OCI-LY7 (cell line): Measurements from ENCODE around the gene PEX11A. TPM values are rescaled to one million over a fixed set of nuclear protein-coding genes. Genes with fewer than 3 reads are reported as not detected.

ENCODE experiments used
- BruUV-seq: library from RNA; stranded (reverse); fragments of 400-500 nt; replicated peaks from 2 replicates; lab custom pipeline; 2021; lab: Mats Ljungman, UMichigan
- CTCF ChIA-PET: fragments of 300-600 bp; sonication (Branson Sonifier 250); formaldehyde crosslinking; loops from one replicate; lab custom pipeline; 2022; ENCODE audit warnings: antibody characterized with exemption; ENCODE audit not compliant: unreplicated experiment; lab: Charles Lee
- POLR2A ChIA-PET: fragments of 300-600 bp; sonication (Branson Sonifier 250); formaldehyde crosslinking; loops from one replicate; lab custom pipeline; 2022; ENCODE audit warnings: antibody characterized with exemption; lab: Charles Lee
- DNase-seq: peaks from one replicate; pipeline ENCODE4 v3.0.0-alpha.2; 2015; ENCODE audit warnings: low spot score
- H2AFZ ChIP-seq: fragments of 200-600 bp; sonication (generic), shearing (Covaris generic); 2 replicates; pipeline ENCODE4 v1.6.1; 2014; ENCODE audit warnings: mild to moderate bottlenecking, antibody characterized with exemption, low read length, moderate library complexity
- H3K27ac ChIP-seq: fragments of 200-600 bp; sonication (generic); 2 replicates; pipeline ENCODE4 v1.5.1; 2014; ENCODE audit warnings: mixed run types, low read depth, mild to moderate bottlenecking, moderate library complexity, low read length, inconsistent platforms; ENCODE audit not compliant: poor library complexity, severe bottlenecking
- H3K36me3 ChIP-seq: fragments of 200-600 bp; sonication (generic); 2 replicates; pipeline ENCODE4 v1.6.1; 2014; ENCODE audit warnings: mild to moderate bottlenecking, antibody characterized with exemption, low read length, moderate library complexity, mixed read lengths; ENCODE audit not compliant: insufficient read depth
- H3K4me1 ChIP-seq: fragments of 200-600 bp; sonication (generic); 2 replicates; pipeline ENCODE4 v1.5.1; 2014; ENCODE audit warnings: mild to moderate bottlenecking, low read length; ENCODE audit not compliant: insufficient read depth, poor library complexity, severe bottlenecking
- H3K4me2 ChIP-seq: fragments of 200-600 bp; sonication (generic); 2 replicates; pipeline ENCODE4 v1.6.1; 2014; ENCODE audit warnings: mild to moderate bottlenecking, low read length
- H3K4me3 ChIP-seq: fragments of 200-600 bp; sonication (generic); 2 replicates; pipeline ENCODE4 v1.5.1; 2014; ENCODE audit warnings: mild to moderate bottlenecking, low read depth, low read length; ENCODE audit not compliant: poor library complexity, severe bottlenecking
- H3K79me2 ChIP-seq: fragments of 200-600 bp; sonication (generic); 2 replicates; pipeline ENCODE4 v1.6.1; 2016; ENCODE audit warnings: low read depth, mild to moderate bottlenecking, low read length, moderate library complexity, mixed read lengths; ENCODE audit not compliant: insufficient read depth
- H3K9me2 ChIP-seq: fragments of 200-600 bp; sonication (generic); 2 replicates; pipeline ENCODE4 v1.6.1; 2016; ENCODE audit warnings: mild to moderate bottlenecking, low read length, mixed read lengths; ENCODE audit not compliant: insufficient read depth
- H3K9me3 ChIP-seq: fragments of 200-600 bp; sonication (generic); 2 replicates; pipeline ENCODE4 v1.6.1; 2014; ENCODE audit warnings: mild to moderate bottlenecking, mixed run types, low read length, mixed read lengths
- H4K20me1 ChIP-seq: fragments of 200-600 bp; sonication (generic); 2 replicates; pipeline ENCODE4 v1.6.1; 2014; ENCODE audit warnings: mild to moderate bottlenecking, antibody characterized with exemption, low read length, moderate library complexity, mixed read lengths; ENCODE audit not compliant: insufficient read depth
- EZH2phosphoT487 ChIP-seq: fragments of 200-600 bp; sonication (generic); IDR thresholded peaks from 2 replicates; pipeline ENCODE4 v1.6.1; 2018; ENCODE audit warnings: low read depth, borderline replicate concordance, mild to moderate bottlenecking, mixed run types, antibody characterized with exemption, low read length, moderate library complexity, mixed read lengths
- intact Hi-C: fragments of 100-400 bp; cut with micrococcal nuclease; formaldehyde crosslinking; loops from one replicate; pipeline ENCODE4 v1.10.0; 2022; ENCODE audit not compliant: unreplicated experiment
- total RNA-seq, 2 experiments: library from RNA; depleted of rRNA in 1 of 2; stranded (reverse); fragments of >200 nt in 1 of 2; shearing (Covaris generic) in 1 of 2; gene quantifications; 2 replicates each; pipeline ENCODE4 v1.2.3, GENCODE V29; 2014 to 2022
- TF ChIP-seq, protein P1 (sequence below): fragments of 200-600 bp; sonication (generic); conservative IDR thresholded peaks from 2 replicates; pipeline ENCODE4 v1.5.1; 2014; ENCODE audit warnings: mild to moderate bottlenecking, antibody characterized with exemption, low read length, moderate library complexity, mixed read lengths

Gene PEX11A
- total RNA-seq, 2 experiments from 2014 or later = 2.0 to 2.8 TPM

DNA sequence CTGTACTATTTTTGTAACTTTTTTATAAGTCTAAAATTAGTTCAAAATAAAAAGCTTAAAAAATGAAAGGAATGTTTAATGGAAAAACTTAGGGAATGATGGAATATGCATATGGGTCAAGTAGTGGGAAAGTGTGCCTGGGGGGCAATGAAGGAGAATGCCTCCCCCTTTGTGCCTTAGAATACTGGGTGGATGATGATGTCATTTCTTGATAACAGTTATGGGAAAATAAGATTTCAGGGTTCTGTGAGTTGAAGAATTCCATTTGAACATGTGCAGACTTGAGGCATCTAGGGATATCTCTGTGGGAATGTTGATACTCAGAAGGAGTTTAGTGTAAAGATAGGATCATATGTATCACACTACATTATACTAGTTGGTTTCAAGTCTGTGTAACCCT is 13.9 kb upstream of the PEX11A start:
- Histone ChIP-seq H3K79me2 (no peaks in the 10 kb centered on the region), H3K36me3 (no peaks in the 10 kb centered on the region), H3K4me3 (no peak overlapping the region), H2AFZ (no peak overlapping the region), H3K4me2 (no peak overlapping the region), H3K27ac (no peak overlapping the region), H3K9me2 (no peaks in the 10 kb centered on the region), H4K20me1 (no peaks in the 10 kb centered on the region), H3K4me1 (no peaks in the 10 kb centered on the region), H3K9me3 (no peaks in the 10 kb centered on the region)
- ChIA-PET POLR2A (no interaction called here), CTCF (no interaction called here)
- BruUV-seq = no TSS peak
- no peak for DNase-seq
- intact Hi-C loops = no loop called here
- TF ChIP-seq, protein P1, sequence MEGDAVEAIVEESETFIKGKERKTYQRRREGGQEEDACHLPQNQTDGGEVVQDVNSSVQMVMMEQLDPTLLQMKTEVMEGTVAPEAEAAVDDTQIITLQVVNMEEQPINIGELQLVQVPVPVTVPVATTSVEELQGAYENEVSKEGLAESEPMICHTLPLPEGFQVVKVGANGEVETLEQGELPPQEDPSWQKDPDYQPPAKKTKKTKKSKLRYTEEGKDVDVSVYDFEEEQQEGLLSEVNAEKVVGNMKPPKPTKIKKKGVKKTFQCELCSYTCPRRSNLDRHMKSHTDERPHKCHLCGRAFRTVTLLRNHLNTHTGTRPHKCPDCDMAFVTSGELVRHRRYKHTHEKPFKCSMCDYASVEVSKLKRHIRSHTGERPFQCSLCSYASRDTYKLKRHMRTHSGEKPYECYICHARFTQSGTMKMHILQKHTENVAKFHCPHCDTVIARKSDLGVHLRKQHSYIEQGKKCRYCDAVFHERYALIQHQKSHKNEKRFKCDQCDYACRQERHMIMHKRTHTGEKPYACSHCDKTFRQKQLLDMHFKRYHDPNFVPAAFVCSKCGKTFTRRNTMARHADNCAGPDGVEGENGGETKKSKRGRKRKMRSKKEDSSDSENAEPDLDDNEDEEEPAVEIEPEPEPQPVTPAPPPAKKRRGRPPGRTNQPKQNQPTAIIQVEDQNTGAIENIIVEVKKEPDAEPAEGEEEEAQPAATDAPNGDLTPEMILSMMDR = no peak
- no peak for TF ChIP-seq EZH2phosphoT487

GRCh38 chr15:89695198-89695597 is 4.6 kb upstream of the PEX11A start:
- BruUV-seq = no TSS peak
- no peak overlapping the region for H3K4me2 ChIP-seq
- POLR2A ChIA-PET = interaction anchor here (0.5 to 0.9 kb wide), 3 partner anchors 9 to 73 kb away, joined by 3 to 4 read pairs (median 3); no protein-coding TSS in a partner anchor
- H3K36me3 ChIP-seq = no peaks in the 10 kb centered on the region
- CTCF ChIA-PET = no interaction called here
- no peak for DNase-seq
- H3K79me2 ChIP-seq = no peaks in the 10 kb centered on the region
- H3K4me1 ChIP-seq = peaks cover 8% of the 10 kb centered on the region
- intact Hi-C loops = no loop called here
- no peaks in the 10 kb centered on the region for H4K20me1 ChIP-seq
- H3K9me2 ChIP-seq = no peaks in the 10 kb centered on the region
- no peak overlapping the region for H2AFZ ChIP-seq
- H3K27ac ChIP-seq = no peak overlapping the region
- no peak overlapping the region for H3K4me3 ChIP-seq
- H3K9me3 ChIP-seq = no peaks in the 10 kb centered on the region
- no peak for TF ChIP-seq EZH2phosphoT487
- TF ChIP-seq, protein P1 = no peak

DNA sequence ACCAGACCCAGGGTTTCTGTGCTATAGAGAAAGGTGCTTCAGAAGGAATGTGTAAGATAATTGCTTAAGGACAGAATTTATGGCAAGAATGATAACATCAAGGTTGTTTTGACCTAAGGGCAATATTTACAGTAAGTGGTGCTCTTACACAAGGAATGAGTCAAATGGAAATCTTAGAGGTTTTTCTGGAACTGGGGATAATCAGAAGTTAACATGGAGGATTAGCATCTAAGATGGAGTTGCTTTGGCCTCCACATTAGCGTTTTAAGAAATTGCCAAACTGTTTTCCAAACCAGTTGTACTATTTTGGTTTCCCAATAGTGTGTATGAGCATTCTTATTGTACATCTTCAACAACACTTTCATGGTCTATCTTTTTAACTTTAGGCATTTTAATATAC is 3.1 kb upstream of the PEX11A start:
- no peak overlapping the region for H2AFZ ChIP-seq
- no peaks in the 10 kb centered on the region for H3K9me3 ChIP-seq
- peaks cover 11% of the 10 kb centered on the region for H3K4me1 ChIP-seq
- no peak overlapping the region for H3K27ac ChIP-seq
- H4K20me1 ChIP-seq = no peaks in the 10 kb centered on the region
- ChIA-PET CTCF (no interaction called here), POLR2A (no interaction called here)
- no peaks in the 10 kb centered on the region for H3K36me3 ChIP-seq
- no peak for DNase-seq
- BruUV-seq = no TSS peak
- intact Hi-C loops = no loop called here
- no peaks in the 10 kb centered on the region for H3K79me2 ChIP-seq
- TF ChIP-seq, protein P1 = no peak
- TF ChIP-seq EZH2phosphoT487 = no peak
- H3K4me3 ChIP-seq = no peak overlapping the region
- no peak overlapping the region for H3K4me2 ChIP-seq
- no peaks in the 10 kb centered on the region for H3K9me2 ChIP-seq
